Osteocyte (in vitro differentiated cells): Measurements from ENCODE around the gene CRMP1. TPM values are rescaled to one million over a fixed set of nuclear protein-coding genes. Genes with fewer than 3 reads are reported as not detected.

Experiments used
- DNase-seq: peaks from one replicate; pipeline ENCODE4 v3.0.0; 2021; ENCODE audit warnings: mixed read lengths; ENCODE audit not compliant: unreplicated experiment; ENCODE audit errors: extremely low spot score
- H3K27ac Mint-ChIP-seq: one replicate; pipeline ENCODE4 v1.8.0; 2021; ENCODE audit warnings: mild to moderate bottlenecking, mixed read lengths; ENCODE audit not compliant: unreplicated experiment
- H3K27me3 Mint-ChIP-seq: one replicate; pipeline ENCODE4 v1.8.0; 2021; ENCODE audit warnings: mixed read lengths; ENCODE audit not compliant: unreplicated experiment
- H3K36me3 Mint-ChIP-seq: one replicate; pipeline ENCODE4 v1.8.0; 2021; ENCODE audit warnings: mixed read lengths; ENCODE audit not compliant: unreplicated experiment
- H3K4me1 Mint-ChIP-seq: one replicate; pipeline ENCODE4 v1.8.0; 2021; ENCODE audit warnings: mixed read lengths; ENCODE audit not compliant: unreplicated experiment
- H3K4me3 Mint-ChIP-seq: one replicate; pipeline ENCODE4 v1.8.0; 2021; ENCODE audit warnings: mild to moderate bottlenecking, moderate library complexity, mixed read lengths; ENCODE audit not compliant: unreplicated experiment
- H3K9me3 Mint-ChIP-seq: one replicate; pipeline ENCODE4 v1.8.0; 2021; ENCODE audit warnings: mixed read lengths; ENCODE audit not compliant: unreplicated experiment
- CTCF ChIP-seq: fragments of 200-600 bp; sonication (generic); IDR thresholded peaks from 2 replicates; pipeline ENCODE4 v1.5.0; 2021; ENCODE audit warnings: antibody characterized with exemption, mild to moderate bottlenecking, moderate library complexity
- total RNA-seq: library from RNA; stranded (reverse); gene quantifications from 2 replicates; pipeline ENCODE4 v1.2.1, GENCODE V29; 2021

CRMP1 gene
- total RNA-seq, 1 donor from 2014 or later, result 24.5 TPM

DNA sequence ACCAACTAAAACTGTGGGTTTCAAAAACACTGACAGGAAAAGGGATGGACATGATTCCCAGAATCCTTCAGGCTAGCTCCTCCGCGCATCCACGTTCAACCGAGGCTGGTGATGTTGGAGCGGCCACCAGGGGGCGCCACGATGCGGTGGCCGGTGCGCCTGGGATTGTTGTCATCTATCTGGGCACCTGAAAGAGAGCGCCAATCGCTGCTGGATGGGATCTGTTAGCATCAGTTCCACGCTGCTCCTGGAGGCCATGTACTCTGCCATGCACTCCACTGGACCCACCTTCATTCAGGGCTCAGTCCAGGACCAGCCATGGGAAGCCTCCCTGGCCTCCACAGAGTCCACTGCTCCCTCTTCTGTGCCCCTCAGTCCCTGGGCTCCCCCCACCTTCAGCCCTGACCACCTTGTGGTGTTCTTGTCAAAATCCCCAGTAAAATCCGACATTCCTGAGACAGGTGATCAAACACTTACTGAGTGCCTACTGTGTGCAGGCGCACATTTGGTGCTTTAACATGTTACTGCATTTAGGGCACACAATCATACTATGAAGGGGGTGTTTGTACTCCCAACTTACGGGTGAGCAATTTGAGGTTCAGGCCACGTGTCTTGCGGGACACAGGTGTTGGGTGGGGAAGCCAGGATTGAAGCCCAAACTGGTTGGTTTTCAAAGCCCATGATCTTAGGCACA, 71.1 kb downstream of the CRMP1 start:
- Mint-ChIP-seq H3K36me3 (peaks cover 32% of the 10 kb centered on the region), H3K9me3 (no peaks in the 10 kb centered on the region), H3K27me3 (no peaks in the 10 kb centered on the region), H3K4me3 (no peak overlapping the region), H3K4me1 (no peaks in the 10 kb centered on the region), H3K27ac (no peak overlapping the region)
- peak; percentile 63 for TF ChIP-seq CTCF
- DNase-seq, result no peak

GRCh38 chr4:5816851-5817375, 76.0 kb downstream of the CRMP1 start:
- Mint-ChIP-seq H3K9me3 (no peaks in the 10 kb centered on the region), H3K4me3 (no peak overlapping the region), H3K27ac (no peak overlapping the region), H3K4me1 (no peaks in the 10 kb centered on the region), H3K27me3 (no peaks in the 10 kb centered on the region), H3K36me3 (peaks cover 26% of the 10 kb centered on the region)
- TF ChIP-seq CTCF, result no peak
- no peak for DNase-seq

- Mint-ChIP-seq H3K36me3 (peaks cover 28% of the 10 kb centered on the region), H3K27me3 (no peaks in the 10 kb centered on the region), H3K27ac (no peak overlapping the region), H3K9me3 (no peaks in the 10 kb centered on the region), H3K4me1 (no peaks in the 10 kb centered on the region), H3K4me3 (no peak overlapping the region)
- no peak for TF ChIP-seq CTCF
- no peak for DNase-seq
Measured at GRCh38 chr4:5816101-5816500, 76.8 kb downstream of the CRMP1 start.

- Mint-ChIP-seq H3K4me1 (no peaks in the 10 kb centered on the region), H3K27ac (no peak overlapping the region), H3K36me3 (peaks cover 30% of the 10 kb centered on the region), H3K9me3 (no peaks in the 10 kb centered on the region), H3K27me3 (no peaks in the 10 kb centered on the region), H3K4me3 (no peak overlapping the region)
- no peak for DNase-seq
- no peak for TF ChIP-seq CTCF
Measured at GRCh38 chr4:5815641-5816040, 77.2 kb downstream of the CRMP1 start.

GRCh38 chr4:5814421-5814820, 78.5 kb downstream of the CRMP1 start:
- no peak for DNase-seq
- no peak overlapping the region for H3K27ac Mint-ChIP-seq
- H3K36me3 Mint-ChIP-seq, result peaks cover 34% of the 10 kb centered on the region
- H3K27me3 Mint-ChIP-seq, result no peaks in the 10 kb centered on the region
- H3K9me3 Mint-ChIP-seq, result no peaks in the 10 kb centered on the region
- no peaks in the 10 kb centered on the region for H3K4me1 Mint-ChIP-seq
- TF ChIP-seq CTCF, result no peak
- H3K4me3 Mint-ChIP-seq, result no peak overlapping the region
